ENCODE data around the gene GSK3A. TPM values are rescaled to one million over a fixed set of nuclear protein-coding genes. Genes with fewer than 3 reads are reported as not detected.
A peak's percentile ranks its signal among the peaks of the same experiment; 100 is the strongest.

GSK3A gene
- total RNA-seq, 2 donors from 2014 or later = 12.5 to 14.5 TPM

- ATAC-seq (no peak), DNase-seq (no peak)
- TF ChIP-seq POLR2A (IDR thresholded peaks at IDR 0.05) (no peak), CTCF (IDR thresholded peaks at IDR 0.05) (no peak)
- H3K9me3 ChIP-seq = no peaks in the 10 kb centered on the region
- peak overlapping the region in 1 of 4 donors; percentile 29 for H3K27ac ChIP-seq
- intact Hi-C loops (cut with DNase I) = no loop called here
- H3K4me1 ChIP-seq = no peaks in the 10 kb centered on the region
- no peaks in the 10 kb centered on the region for H3K27me3 ChIP-seq
- WGBS, 2 donors = 65 to 85% methylated on average over 5 to 7 of the region's 7 CpGs
- peaks cover 9 to 23% of the 10 kb centered on the region in 2 donors for H3K36me3 ChIP-seq (replicated peaks in 1 of 2; ENCODE audit: insufficient read depth in 1 of 2, low read depth in 2 of 2)
- H3K4me3 ChIP-seq = no peak overlapping the region
Observed at GRCh38 chr19:42198676-42199439, 43.5 kb downstream of the GSK3A start.

GRCh38 chr19:42197375-42197817 lies 45.0 kb downstream of the GSK3A start:
- Histone ChIP-seq H3K4me1 (no peaks in the 10 kb centered on the region), H3K4me3 (no peak overlapping the region), H3K27me3 (no peaks in the 10 kb centered on the region), H3K27ac (no peak overlapping the region), H3K36me3 (replicated peaks in 1 of 2; ENCODE audit: insufficient read depth in 1 of 2, low read depth in 2 of 2) (peaks cover 9 to 14% of the 10 kb centered on the region in 2 donors), H3K9me3 (no peaks in the 10 kb centered on the region)
- intact Hi-C loops (cut with DNase I) = no loop called here
- no peak for DNase-seq
- 45 to 60% methylated on average over 5 of the region's 5 CpGs for WGBS, 2 donors
- TF ChIP-seq POLR2A (IDR thresholded peaks at IDR 0.05) (no peak), CTCF (IDR thresholded peaks at IDR 0.05) (no peak)
- no peak for ATAC-seq

GRCh38 chr19:42196011-42197001 lies 46.1 kb downstream of the GSK3A start:
- Histone ChIP-seq H3K36me3 (replicated peaks in 1 of 2; ENCODE audit: insufficient read depth in 1 of 2, low read depth in 2 of 2) (peaks cover 9 to 14% of the 10 kb centered on the region in 2 donors), H3K27me3 (no peaks in the 10 kb centered on the region), H3K4me3 (no peak overlapping the region), H3K4me1 (no peaks in the 10 kb centered on the region), H3K9me3 (no peaks in the 10 kb centered on the region), H3K27ac (no peak overlapping the region)
- DNase-seq (no peak), ATAC-seq (no peak)
- intact Hi-C loops (cut with DNase I) = no loop called here
- no peak for TF ChIP-seq POLR2A (IDR thresholded peaks at IDR 0.05)
- TF ChIP-seq CTCF (IDR thresholded peaks at IDR 0.05) = no peak
- WGBS, 2 donors = 90 to 94% methylated on average over 37 to 46 of the region's 47 CpGs

GRCh38 chr19:42193706-42194105 lies 48.7 kb downstream of the GSK3A start:
- H3K27ac ChIP-seq = no peak overlapping the region
- H3K4me3 ChIP-seq = no peak overlapping the region
- peaks cover 2% of the 10 kb centered on the region in 2 donors for H3K36me3 ChIP-seq (replicated peaks in 1 of 2; ENCODE audit: insufficient read depth in 1 of 2, low read depth in 2 of 2)
- ATAC-seq (no peak), DNase-seq (no peak)
- no peak for TF ChIP-seq POLR2A (IDR thresholded peaks at IDR 0.05)
- no peak for TF ChIP-seq CTCF (IDR thresholded peaks at IDR 0.05)
- intact Hi-C loops (cut with DNase I) = no loop called here
- H3K4me1 ChIP-seq = no peaks in the 10 kb centered on the region
- WGBS, 2 donors = 49 to 51% methylated on average over 3 of the region's 3 CpGs
- no peaks in the 10 kb centered on the region for H3K27me3 ChIP-seq
- no peaks in the 10 kb centered on the region for H3K9me3 ChIP-seq

Measured in body of pancreas (tissue), 4 donors.